Glomerular visceral epithelial cell (primary cell): ENCODE results near the gene MDGA2.
"Not testable (repeated sequence)": the region's sequence is repeated elsewhere in the genome, so short reads cannot be mapped to it uniquely, and the experiment has no call there.

ENCODE experiments used
- DNase-seq: peaks from one replicate; pipeline ENCODE4 v3.0.0-alpha.2; 2016; ENCODE audit errors: extremely low spot score

Gene MDGA2

GRCh38 chr14:47332106-47332505 is 343.3 kb downstream of the MDGA2 start:
- DNase-seq: no peak

GRCh38 chr14:47328376-47328775 is 347.0 kb downstream of the MDGA2 start:
- DNase-seq: no peak

GRCh38 chr14:47327336-47327735 is 348.1 kb downstream of the MDGA2 start:
- no peak for DNase-seq

GRCh38 chr14:47322751-47323150 is 352.7 kb downstream of the MDGA2 start:
- DNase-seq: no peak

- DNase-seq: peak; percentile 7
Measured at GRCh38 chr14:47302121-47302520, 373.3 kb downstream of the MDGA2 start.

GRCh38 chr14:47300796-47301195 is 374.6 kb downstream of the MDGA2 start:
- DNase-seq: peak; percentile 24

- DNase-seq: no peak
Measured at GRCh38 chr14:47297374-47297773, 378.0 kb downstream of the MDGA2 start.

- no peak for DNase-seq
Measured at GRCh38 chr14:47284283-47284682, 391.1 kb downstream of the MDGA2 start.

- DNase-seq: not testable (repeated sequence)
Measured at GRCh38 chr14:47281761-47282160, 393.6 kb downstream of the MDGA2 start.

- peak; percentile 58 for DNase-seq
Measured at GRCh38 chr14:47278233-47278842, 397.1 kb downstream of the MDGA2 start.

GRCh38 chr14:47277703-47278102 is 397.7 kb downstream of the MDGA2 start:
- no peak for DNase-seq

- no peak for DNase-seq
Measured at GRCh38 chr14:47276931-47277330, 398.5 kb downstream of the MDGA2 start.

GRCh38 chr14:47273939-47274338 is 401.5 kb downstream of the MDGA2 start:
- no peak for DNase-seq

GRCh38 chr14:47270715-47271114 is 404.7 kb downstream of the MDGA2 start:
- DNase-seq: no peak

GRCh38 chr14:47269756-47270492 is 405.5 kb downstream of the MDGA2 start:
- no peak for DNase-seq

GRCh38 chr14:47264842-47265241 is 410.6 kb downstream of the MDGA2 start:
- DNase-seq: no peak

- DNase-seq: peak; percentile 15
Measured at GRCh38 chr14:47262801-47263200, 412.6 kb downstream of the MDGA2 start.

- no peak for DNase-seq
Measured at GRCh38 chr14:47261350-47261749, 414.1 kb downstream of the MDGA2 start.

GRCh38 chr14:47259796-47260195 is 415.6 kb downstream of the MDGA2 start:
- DNase-seq: no peak

GRCh38 chr14:47257013-47257412 is 418.4 kb downstream of the MDGA2 start:
- DNase-seq: no peak

GRCh38 chr14:47252802-47253201 is 422.6 kb downstream of the MDGA2 start:
- DNase-seq: no peak

GRCh38 chr14:47246367-47246766 is 429.0 kb downstream of the MDGA2 start:
- DNase-seq: no peak

GRCh38 chr14:47242579-47242978 is 432.8 kb downstream of the MDGA2 start:
- not testable (repeated sequence) for DNase-seq
